Ovary (tissue), 9 donors: ENCODE data around the gene HIPK4. TPM values are rescaled to one million over a fixed set of nuclear protein-coding genes. Genes with fewer than 3 reads are reported as not detected.

Experiments
- DNase-seq, 5 donors: peaks; one replicate each; pipeline ENCODE4 v3.0.0-alpha.2; 2019 to 2020
- H3K27ac ChIP-seq, 2 donors: fragments of 200-600 bp; one replicate each; pipeline versions ENCODE4 v1.5.1 to v1.8.0; 2019 to 2022
- H3K27me3 ChIP-seq: fragments of 200-600 bp; one replicate; pipeline ENCODE4 v1.8.0; 2022
- H3K36me3 ChIP-seq: fragments of 200-600 bp; sonication (generic); one replicate; pipeline ENCODE4 v1.5.1; 2019
- H3K4me1 ChIP-seq: one replicate; pipeline ENCODE4 v1.8.1; 2013; ENCODE audit warnings: mild to moderate bottlenecking, moderate library complexity; ENCODE audit not compliant: insufficient read depth
- H3K4me3 ChIP-seq: fragments of 200-600 bp; sonication (generic); one replicate; pipeline ENCODE4 v1.5.1; 2017
- H3K9me3 ChIP-seq, 2 donors: fragments of 200-600 bp in 1 of 2; sonication (generic) in 1 of 2; one replicate each; pipeline versions ENCODE4 v1.5.1 to v1.8.1; 2013 to 2019; ENCODE audit warnings: mild to moderate bottlenecking in 1 of 2, moderate library complexity in 1 of 2
- EP300 ChIP-seq: sonication (generic); formaldehyde crosslinking; IDR thresholded peaks from one replicate; pipeline ENCODE4 v1.6.1; 2017; ENCODE audit warnings: antibody characterized with exemption
- POLR2A ChIP-seq: fragments of 450-650 bp; IDR thresholded peaks from one replicate; pipeline ENCODE4 v1.6.1; 2017; ENCODE audit warnings: antibody characterized with exemption, mild to moderate bottlenecking, moderate library complexity
- whole genome bisulfite sequencing, 3 donors: extraction: QIAGEN DNeasy Blood & Tissue Kit in 1 of 3; methylation state at CpG; one replicate each; pipeline versions ENCODE4 v1.1.5 to v1.1.7; 2013 to 2017; 5-methylcytosine and 5-hydroxymethylcytosine counted together
- intact Hi-C, 4 donors: fragments of 100-400 bp; cut with DNase I; formaldehyde crosslinking; loops; one replicate each; pipeline versions ENCODE4 v1.11.0 to v1.15.1; 2022 to 2023
- polyA plus RNA-seq, 2 donors: library from polyadenylated mRNA; stranded (reverse); fragments of 200-250 nt in 1 of 2; fragments of 350-450 nt in 1 of 2; fragmentation: Illumina TruSeq in 1 of 2; extraction: RNeasy Lipid Tissue Mini Kit (QIAGEN cat#74804) in 1 of 2; gene quantifications; one replicate each; pipeline ENCODE4 v1.2.3, GENCODE V29; 2013 to 2014
- total RNA-seq, 7 donors: library from RNA; depleted of rRNA in 2 of 7; stranded (reverse); fragments of >200 nt in 2 of 7; fragmentation: NEBNext Ultra II Directional in 3 of 7; extraction: Animal tissue kit (Norgen Biotek cat#: 25700) in 3 of 7; gene quantifications; one replicate each; pipeline versions ENCODE4 v1.1.0 to v1.2.4, GENCODE V29; 2016 to 2023
- TF ChIP-seq, protein P1 (sequence below), 3 donors: fragments of 450-650 bp in 2 of 3; fragments of 200-600 bp in 1 of 3; IDR thresholded peaks; one replicate each; pipeline versions ENCODE4 v1.5.1 to v1.8.0; 2016 to 2022; ENCODE audit warnings: antibody characterized with exemption in 3 of 3, mild to moderate bottlenecking in 1 of 3
- donor health status: DM: no; HTN: no; CAD: no; lungs with moderate emphysema.
- donor health status: DM: no; HTN: no; CAD: no.
- donor health status: Bipolar disorder and iron deficiency.
- donor health status: DM: yes; HTN: yes; CAD: no.
- donor health status: DM: no; HTN: no; CAD: no.
- donor health status: DM: yes; HTN: yes; CAD: no.

HIPK4 gene
- total and polyA plus RNA-seq, 9 donors = 0.11 to 0.35 (median 0.13) TPM; not detected in 4

DNA sequence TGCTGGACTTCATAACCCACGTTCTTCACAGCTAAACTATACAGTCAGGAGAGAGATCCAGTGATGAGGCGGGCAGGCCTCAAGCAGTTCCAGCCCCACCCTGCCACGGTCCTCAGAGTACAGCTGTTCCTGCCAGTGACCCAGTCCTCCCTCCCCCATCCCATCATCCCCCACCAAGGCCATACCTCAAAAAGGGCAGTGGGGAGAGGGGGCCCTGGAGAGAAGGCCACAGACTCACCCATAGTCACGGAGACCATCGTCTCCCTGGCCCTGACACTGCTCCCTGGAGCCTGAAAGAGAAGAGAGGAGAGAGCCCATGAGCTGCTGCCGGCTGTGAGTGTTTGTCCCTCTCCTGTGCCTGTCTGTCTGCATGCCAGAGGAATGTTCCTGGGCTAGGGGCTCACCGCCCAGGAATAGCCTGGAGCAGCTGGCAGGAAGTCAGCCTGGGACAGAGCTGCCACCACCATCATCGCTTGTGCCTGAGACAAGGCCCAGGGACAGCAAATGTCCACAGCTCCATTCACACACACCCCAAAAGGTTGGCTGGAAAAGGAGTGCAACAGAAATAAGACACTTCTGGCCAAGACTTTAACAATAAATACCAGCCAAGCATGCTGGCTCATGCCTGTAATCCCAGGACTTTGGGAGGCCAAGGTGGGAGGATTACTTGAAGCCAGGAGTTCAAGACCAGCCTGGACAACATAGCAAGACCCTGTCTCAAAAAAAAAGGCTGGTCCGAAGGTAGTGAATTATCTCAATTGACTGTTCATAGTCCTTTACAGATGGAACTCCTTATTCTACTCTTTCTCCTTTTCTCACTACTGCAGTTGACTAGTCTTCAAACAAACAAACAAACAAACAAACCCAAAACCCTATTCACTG lies 48.1 kb downstream of the HIPK4 start:
- intact Hi-C loops = no loop called here
- Histone ChIP-seq H3K4me1 (no peaks in the 10 kb centered on the region), H3K9me3 (no peaks in the 10 kb centered on the region), H3K27me3 (no peaks in the 10 kb centered on the region), H3K27ac (no peak overlapping the region), H3K4me3 (no peak overlapping the region), H3K36me3 (no peaks in the 10 kb centered on the region)
- 54 to 70% (median 64%) methylated on average over 8 to 9 of the region's 9 CpGs for WGBS, 3 donors
- no peak for TF ChIP-seq POLR2A
- TF ChIP-seq, protein P1, sequence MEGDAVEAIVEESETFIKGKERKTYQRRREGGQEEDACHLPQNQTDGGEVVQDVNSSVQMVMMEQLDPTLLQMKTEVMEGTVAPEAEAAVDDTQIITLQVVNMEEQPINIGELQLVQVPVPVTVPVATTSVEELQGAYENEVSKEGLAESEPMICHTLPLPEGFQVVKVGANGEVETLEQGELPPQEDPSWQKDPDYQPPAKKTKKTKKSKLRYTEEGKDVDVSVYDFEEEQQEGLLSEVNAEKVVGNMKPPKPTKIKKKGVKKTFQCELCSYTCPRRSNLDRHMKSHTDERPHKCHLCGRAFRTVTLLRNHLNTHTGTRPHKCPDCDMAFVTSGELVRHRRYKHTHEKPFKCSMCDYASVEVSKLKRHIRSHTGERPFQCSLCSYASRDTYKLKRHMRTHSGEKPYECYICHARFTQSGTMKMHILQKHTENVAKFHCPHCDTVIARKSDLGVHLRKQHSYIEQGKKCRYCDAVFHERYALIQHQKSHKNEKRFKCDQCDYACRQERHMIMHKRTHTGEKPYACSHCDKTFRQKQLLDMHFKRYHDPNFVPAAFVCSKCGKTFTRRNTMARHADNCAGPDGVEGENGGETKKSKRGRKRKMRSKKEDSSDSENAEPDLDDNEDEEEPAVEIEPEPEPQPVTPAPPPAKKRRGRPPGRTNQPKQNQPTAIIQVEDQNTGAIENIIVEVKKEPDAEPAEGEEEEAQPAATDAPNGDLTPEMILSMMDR (IDR thresholded peaks at IDR 0.05) = no peak
- TF ChIP-seq EP300 = no peak
- no peak for DNase-seq

DNA sequence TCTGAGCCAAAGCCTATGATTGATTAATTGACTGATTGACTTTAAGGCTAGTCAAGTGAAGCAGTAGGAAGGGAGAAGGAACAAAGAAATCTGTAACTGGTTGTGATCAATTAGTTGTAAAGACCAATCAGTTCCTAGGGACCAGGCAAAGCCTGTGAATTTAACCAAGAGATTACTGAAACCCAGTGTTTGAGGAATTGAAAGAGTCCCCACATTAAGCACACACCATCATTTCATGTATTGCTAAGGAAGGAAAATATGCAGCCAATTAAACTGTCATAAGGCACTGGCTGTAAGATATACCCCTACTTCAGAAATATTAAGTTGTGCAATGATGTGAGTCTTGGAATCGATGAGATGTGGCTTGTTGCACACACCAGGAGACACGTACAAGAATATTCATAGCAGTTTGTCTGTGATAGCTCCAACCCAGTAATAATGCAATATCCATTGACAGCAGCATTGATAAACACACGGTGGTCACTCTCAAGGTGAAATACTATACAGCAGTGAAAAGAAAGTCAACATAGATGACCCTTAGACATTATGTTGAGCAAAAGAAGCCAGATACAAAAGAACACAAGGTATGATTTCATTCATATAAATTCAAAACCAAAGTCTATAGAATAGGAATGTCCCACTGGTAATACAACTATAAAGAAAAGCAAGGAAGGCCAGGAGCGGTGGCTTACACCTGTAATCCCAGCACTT lies 50.8 kb downstream of the HIPK4 start:
- intact Hi-C loops = no loop called here
- H3K4me3 ChIP-seq = no peak overlapping the region
- WGBS, 3 donors = 89 to 92% (median 91%) methylated on average over 4 of the region's 4 CpGs

DNA sequence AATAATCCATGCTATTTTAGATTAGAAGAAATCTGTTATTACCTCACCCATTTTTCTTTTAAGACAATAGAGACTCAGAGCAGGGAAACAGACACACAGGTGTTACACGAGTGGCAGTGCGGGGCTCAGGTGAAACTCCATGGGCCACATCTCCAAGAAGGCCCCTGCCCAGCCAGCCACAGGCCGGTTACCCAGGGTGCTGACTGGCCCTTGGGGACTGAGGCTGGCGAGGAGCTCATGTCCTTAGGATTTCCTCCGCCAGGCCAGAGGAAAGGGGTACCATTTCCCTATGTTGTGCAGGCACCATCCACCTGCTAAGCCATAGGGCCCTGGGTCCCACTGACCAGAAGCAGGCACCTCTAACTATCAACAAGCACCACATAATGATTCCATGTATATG lies 52.4 kb downstream of the HIPK4 start:
- Histone ChIP-seq H3K4me1 (no peaks in the 10 kb centered on the region), H3K4me3 (no peak overlapping the region), H3K27me3 (no peaks in the 10 kb centered on the region), H3K36me3 (no peaks in the 10 kb centered on the region), H3K27ac (no peak overlapping the region), H3K9me3 (no peaks in the 10 kb centered on the region)
- WGBS, 3 donors = 93 to 95% (median 95%) methylated on average over 5 of the region's 5 CpGs
- DNase-seq = no peak
- TF ChIP-seq EP300 = no peak
- no peak for TF ChIP-seq POLR2A
- TF ChIP-seq, protein P1 (IDR thresholded peaks at IDR 0.05) = no peak
- intact Hi-C loops = no loop called here

More for the DNA sequence above, 50.8 kb downstream of the HIPK4 start:
- Histone ChIP-seq H3K27me3 (no peaks in the 10 kb centered on the region), H3K4me1 (no peaks in the 10 kb centered on the region), H3K36me3 (no peaks in the 10 kb centered on the region), H3K9me3 (no peaks in the 10 kb centered on the region), H3K27ac (no peak overlapping the region)
- no peak for TF ChIP-seq POLR2A
- TF ChIP-seq, protein P1 (IDR thresholded peaks at IDR 0.05) = no peak
- no peak for TF ChIP-seq EP300
- DNase-seq = no peak

DNA sequence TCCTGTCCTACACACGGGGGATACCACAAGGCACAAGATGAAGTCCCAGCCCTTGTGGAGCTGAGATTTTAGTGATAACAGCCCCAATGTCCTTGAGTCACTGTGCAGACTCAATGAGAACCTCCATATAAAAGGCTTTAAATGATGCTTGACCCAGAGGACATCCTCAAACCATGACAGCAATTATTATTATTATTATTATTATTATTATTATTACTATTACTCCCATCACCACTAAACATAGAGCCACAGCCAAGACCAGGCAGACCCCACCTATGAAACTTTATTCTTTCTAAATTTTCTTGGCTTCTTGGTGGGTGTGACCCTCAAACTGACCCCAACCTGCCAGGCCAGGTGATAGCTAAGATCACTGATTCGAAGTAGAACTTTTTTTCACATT lies 52.9 kb downstream of the HIPK4 start:
- intact Hi-C loops = no loop called here
- 75 to 79% (median 77%) methylated on average over 2 of the region's 2 CpGs for WGBS, 3 donors
- H3K36me3 ChIP-seq = no peaks in the 10 kb centered on the region

More for the DNA sequence above, 52.9 kb downstream of the HIPK4 start:
- no peaks in the 10 kb centered on the region for H3K9me3 ChIP-seq
- H3K4me3 ChIP-seq = no peak overlapping the region
- no peak overlapping the region for H3K27ac ChIP-seq
- TF ChIP-seq POLR2A (no peak), EP300 (no peak)
- TF ChIP-seq, protein P1 (IDR thresholded peaks at IDR 0.05) = no peak
- H3K27me3 ChIP-seq = no peaks in the 10 kb centered on the region
- no peak for DNase-seq
- no peaks in the 10 kb centered on the region for H3K4me1 ChIP-seq
